HG02798 (cell line): Measurements from ENCODE around the gene AP3S2.

Experiments used
- ATAC-seq: cut with Tn5 transposase; IDR thresholded peaks from one replicate; pipeline ENCODE4 v1.9.1; 2021; ENCODE audit warnings: mild to moderate bottlenecking; ENCODE audit not compliant: unreplicated experiment, poor library complexity

The AP3S2 gene

DNA sequence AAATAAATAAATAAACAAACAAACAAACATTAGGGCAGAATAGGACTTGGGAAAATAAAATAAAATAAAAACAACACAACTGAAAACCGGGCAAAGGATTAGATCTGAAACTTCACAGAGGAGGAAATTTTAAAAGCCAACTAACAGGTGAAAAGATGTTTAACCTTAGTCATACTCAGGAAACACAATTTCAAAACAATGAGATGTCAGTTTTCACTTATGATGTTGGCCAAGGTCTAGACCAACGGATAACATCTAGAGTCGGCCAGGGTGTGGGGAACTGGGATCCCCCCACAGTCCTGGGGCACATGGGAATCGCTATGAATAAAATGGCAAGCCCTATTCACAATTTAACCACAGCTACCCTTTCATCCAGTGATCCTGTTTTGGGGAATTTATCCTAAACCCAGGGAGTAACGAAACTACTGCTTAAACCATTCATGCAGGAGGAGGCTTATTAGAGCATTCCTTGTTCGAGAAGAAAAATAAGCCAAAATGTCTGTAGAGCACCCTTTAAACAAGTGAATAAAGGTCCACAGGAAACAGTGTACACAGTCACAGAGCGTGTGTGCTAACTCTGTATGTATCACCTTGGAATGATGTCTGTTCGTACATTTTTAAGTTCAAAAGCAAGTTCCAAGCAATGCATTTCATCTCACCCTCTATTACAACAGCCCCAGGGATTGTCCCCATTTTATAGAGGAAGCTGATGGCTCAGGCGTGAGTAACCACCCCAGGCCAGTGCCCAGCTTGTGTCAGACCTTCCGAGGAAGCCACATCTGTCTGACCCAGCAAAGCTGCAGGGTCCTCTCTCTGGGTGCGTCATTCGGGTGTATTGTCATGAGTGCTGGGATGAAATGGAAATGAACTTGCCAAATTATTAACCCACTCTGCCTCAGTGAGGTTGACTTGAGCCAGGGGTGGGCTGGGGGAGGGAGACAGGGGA is 72.9 kb downstream of the AP3S2 start:
- no peak for ATAC-seq

DNA sequence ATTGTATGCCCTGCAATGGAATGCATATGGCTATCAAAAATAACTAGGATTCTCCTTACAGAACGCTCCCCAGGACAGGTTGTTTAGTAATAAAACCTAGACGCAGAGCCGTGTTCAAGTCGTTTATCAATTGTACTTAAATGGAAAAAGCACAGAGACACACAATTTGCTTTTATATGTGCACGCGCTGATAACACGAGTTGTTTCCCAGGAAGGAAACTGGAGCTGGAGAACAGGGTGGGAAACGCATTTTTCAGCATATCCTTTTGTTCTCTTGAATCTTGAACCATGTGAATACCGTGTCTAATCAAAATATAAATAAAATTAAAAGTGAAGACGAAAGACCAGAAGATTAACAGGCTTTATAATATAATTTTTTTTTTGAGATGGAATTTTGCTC is 75.5 kb downstream of the AP3S2 start:
- no peak for ATAC-seq

DNA sequence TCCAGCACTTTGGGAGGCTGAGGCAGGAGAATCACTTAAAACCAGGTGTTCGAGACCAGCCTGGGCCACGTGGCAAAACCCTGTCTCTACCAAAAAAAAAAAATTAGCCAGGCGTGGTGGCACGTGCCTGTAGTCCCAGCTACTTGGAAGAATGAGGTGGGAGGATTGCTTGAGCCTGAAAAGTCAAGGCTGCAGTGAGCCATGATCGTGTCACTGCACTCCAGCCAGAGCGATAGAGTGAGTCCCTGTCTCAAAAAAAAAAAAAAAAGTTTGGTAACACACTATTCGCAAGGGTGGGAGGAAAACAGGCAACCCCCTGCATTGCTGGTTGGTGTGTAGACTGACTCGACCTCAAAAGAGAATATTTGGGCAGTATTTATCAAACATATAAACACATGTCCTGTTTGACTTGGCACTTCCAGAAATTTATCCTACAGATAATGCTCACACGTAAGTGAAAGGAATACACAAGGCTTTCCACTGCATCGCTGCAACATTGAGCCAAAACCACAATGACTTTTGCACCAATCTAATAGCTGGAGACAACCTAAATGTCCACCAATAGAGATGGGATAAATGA is 76.0 kb downstream of the AP3S2 start:
- no peak for ATAC-seq

DNA sequence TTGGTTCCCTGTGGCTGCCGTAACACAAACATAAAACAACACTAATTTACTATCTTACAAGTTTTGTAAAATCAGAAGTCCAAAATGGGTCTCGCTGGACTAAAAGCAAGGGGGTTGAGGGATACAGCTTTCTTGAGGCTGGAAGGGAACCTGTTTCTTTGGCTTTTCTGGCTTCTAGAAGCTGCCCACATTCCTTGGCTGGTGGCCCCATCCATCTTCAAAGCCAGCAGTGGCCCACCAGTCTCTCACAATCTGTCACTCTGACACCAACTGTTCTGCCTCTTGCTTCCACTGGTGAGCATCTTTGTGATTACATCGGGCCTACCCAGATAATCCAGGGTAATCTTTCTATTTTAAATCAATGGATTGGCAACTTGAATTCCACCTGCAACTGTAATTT is 78.0 kb downstream of the AP3S2 start:
- no peak for ATAC-seq

DNA sequence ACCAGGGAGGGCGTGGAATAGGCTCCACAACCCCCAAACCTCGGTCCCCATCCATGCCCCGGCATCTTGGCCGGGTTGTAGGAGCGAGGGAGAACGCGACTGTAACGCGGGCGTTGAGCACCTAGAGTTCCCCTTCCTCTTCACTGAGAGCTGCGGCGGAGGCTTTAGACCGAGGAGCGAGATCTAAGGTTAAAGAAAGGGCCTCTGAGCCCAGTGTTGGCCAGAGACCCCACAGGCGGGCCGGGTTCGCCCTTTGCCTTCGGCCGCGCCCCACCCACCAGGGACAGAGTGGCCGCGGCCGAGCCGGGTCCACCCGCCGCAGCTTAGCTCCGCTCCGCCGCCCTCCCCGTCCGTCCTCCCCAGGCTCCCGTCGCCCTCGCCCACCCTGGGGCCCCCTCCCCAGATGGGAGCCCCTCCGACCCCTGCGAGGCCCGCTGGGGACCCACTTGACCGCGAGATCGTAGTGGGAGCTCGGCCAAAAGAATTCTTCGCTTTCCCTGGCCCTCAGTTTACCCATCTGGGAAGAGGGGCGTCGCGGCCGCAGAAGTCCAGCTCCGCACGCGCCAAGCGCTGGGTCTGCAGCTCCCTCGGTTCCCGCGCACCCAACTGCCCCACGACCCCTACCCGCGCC is 79.6 kb downstream of the AP3S2 start:
- no peak for ATAC-seq

DNA sequence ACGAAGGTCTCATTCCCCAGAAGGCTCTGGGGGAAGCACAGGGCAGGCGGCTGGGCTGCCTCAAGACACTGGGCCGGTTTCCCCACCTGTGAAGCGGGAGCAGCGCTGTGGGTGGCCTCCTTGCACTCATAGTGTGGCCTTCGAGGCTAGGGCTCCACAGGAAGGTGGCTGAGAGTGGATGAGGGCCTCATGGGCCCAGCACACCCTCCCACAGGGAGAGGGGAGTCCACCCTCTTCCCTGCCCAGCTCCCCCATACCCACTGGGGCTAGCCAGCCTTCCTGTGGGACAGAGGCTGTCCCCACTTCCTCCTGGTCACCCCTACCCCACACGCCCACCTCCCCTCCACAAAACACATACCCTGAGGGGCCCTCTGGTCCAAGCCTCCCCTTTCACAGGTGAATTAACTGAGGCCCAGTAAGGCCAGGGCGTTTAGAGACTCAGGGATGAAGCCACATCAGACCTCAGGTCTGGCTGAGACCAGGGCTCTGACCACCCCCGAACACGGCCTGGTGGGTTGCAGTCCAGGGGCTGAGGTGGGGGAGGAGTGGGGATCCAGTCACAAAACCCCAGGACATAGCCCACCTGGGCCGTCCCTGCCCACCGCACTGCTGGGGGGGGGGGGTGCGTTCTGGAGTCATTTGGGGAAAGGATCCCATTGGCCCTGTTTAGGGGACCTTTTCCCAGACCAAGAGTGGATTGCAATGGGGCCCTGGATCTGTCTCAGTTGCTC is 80.2 kb downstream of the AP3S2 start:
- no peak for ATAC-seq

DNA sequence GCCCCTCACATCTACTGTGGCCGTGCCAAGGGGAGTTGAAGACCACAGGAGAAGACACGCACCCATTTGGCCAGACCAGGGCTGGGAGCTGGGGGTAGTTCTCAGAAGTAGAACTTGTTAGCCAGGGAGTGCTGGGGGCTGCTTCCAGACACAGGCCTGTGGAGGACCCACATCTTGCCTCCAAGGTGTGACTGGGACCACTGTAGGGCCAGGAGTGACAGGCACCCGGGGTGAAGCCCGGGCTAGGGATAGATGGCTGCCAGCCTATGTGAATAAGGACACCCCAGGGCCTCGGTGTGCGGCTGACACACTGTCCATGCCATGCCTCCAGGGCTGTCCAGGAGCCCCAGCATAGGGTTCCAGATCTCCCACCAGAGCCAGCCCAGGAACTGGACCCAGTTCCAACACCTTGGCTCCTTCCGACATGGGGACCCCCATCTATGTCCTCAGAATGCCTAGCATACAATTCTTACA is 80.9 kb downstream of the AP3S2 start:
- ATAC-seq: no peak

DNA sequence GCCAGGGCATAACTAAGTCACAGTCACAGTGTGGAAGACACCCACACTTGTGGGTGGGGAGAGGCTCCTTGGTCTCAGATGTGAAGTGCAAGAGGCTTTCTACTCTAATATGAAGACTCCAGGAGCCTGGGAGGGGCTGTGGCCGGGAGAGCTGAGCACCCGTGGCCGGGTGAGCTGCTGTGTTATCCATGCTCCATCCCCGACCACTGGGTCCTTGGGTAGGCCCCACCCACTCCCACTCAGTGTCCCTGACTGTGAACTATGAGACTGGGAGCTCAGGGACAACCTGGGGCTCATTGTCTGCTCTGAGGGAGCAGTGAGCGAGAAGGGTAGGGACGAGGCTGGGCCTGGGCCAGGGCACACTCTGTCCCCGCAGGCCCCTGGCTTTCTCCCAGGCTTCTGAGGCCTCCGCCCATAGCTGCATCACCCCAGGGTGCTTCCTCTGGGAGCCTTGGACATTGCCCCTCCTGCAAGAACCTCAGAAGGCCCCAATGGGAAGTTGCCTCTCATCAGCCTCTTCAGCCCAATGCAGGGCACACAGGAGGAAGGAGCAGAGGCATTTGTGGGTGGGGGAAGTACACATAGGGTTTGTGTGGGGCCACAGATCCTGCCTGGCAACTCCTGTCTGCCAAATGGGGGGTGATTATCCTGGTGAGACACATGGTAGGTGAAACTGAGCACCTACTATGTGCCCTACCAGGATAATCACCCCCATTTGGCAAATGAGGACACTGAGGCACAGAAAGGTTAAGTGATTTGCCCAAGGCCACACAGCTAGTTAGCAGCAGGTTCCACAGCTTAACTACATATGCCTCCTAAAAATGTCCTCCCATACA is 81.6 kb downstream of the AP3S2 start:
- no peak for ATAC-seq

DNA sequence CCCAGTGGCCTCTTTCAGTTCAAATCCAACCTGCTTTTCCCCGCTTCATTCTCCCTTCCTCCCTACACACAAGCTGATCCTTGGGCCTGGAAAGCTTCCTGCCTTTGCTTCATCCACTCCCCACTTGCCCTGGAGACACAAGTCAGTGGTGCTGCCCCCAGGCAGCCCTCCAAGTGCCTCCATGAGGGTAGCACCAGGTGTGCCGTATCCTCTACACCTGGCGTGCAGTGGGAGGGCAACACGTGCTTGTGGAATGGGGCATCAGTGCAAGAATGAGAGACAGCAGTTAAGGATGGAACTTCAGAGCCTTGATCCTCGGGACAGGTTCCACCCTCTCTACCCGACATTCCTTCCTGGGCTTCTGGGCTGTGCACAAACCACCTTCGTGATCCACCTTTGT is 83.0 kb downstream of the AP3S2 start:
- ATAC-seq: no peak

DNA sequence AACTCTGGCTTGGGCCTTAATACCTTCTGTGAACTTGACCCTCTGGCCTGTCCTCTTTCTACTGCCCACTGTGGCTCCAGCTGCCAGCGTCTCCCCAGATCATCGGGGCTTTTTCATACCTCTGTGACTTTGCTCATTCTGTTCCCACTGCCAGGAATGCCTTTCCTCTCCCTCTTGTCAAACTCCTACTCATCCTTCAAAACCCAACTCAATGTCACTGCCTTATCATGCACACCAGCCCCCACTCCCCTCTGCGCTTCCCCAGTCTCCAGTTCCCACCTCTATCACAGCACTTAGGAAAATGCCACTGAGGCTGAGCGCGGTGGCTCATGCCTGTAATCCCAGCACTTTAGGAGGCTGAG is 84.0 kb downstream of the AP3S2 start:
- ATAC-seq: no peak

DNA sequence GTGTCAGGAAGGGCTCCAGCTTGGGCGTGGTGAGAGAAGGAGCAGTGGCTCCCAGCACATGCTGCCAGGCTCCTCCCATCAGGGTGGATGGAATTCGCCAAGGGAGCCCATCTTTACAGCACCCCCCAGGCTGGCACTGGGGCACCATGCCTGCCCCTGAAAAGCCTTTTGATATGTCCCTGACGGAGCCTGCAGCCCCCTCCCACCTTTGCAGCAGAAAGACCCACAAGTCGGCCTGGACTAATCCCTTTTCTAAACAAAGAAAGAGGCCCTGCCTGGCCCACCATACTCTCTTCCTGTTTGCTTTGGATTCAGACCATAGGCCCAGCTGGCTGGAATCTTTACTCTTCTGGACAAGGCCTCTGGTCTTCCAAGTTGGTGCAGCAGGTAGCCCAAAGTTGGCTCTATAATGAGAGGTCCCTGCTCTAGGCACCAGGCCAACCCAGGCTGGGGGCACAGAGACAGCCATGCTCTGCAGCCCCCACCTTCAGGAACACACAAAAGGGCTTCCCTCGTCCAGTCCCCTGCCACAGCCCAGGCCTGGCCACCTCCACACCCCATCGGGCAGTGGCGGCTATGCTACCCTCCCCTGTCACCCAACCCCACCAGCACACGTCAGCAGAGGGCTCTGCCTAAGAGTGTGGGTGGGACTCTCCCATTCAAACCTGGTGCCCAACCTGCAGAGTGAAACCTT is 84.6 kb downstream of the AP3S2 start:
- ATAC-seq: no peak

DNA sequence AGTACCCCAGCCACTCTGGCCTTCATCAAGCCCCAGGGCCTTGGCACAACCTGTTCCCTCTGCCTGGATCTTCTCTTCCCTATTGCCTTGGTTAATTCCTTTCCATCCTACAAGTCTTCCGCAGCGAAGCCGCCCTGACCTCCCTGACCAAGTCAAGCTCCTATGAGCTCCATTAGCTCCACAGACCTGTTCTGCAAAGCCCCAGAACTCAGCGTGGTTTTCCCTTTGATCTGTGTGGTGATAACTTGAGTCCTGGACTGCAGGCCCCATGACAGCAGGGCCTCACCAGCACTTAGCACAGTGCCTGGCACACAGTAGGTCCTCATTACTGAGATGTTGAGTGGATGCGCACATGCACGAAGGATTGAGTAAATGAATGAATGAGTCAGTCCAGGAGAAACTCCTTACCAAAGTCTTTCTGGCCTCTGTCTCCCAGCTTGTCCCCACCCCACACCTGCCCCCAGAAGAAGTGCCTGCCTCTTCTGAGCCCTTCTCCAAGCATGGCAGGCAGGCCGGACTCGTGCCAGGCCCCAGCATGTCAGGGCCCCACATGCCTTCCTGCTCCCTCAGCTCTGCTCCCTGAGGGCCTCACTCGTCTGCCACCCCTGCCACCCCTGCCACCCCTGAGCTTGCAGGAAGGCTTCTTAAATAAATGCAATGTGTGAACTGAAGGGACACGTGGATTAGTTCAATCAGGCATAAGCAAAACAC is 85.5 kb downstream of the AP3S2 start:
- no peak for ATAC-seq

DNA sequence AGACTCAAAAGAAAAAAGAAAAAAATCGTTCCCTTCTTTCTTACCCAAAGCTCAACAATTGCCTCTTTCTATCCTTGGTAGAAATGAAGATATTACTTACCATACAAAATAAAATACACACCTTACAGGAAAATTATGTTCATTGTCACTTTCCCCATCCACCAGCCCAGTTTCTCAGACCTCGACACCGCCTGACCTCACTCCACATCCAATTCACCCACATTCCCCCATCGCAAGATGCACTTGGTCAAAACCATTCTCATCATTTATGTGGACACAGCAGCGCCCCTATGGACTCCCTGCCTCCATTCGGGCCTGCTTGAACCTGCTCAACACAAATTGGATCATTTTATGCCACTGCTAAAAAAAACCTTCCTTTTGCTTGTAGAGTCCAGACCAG is 86.1 kb downstream of the AP3S2 start:
- ATAC-seq: no peak

DNA sequence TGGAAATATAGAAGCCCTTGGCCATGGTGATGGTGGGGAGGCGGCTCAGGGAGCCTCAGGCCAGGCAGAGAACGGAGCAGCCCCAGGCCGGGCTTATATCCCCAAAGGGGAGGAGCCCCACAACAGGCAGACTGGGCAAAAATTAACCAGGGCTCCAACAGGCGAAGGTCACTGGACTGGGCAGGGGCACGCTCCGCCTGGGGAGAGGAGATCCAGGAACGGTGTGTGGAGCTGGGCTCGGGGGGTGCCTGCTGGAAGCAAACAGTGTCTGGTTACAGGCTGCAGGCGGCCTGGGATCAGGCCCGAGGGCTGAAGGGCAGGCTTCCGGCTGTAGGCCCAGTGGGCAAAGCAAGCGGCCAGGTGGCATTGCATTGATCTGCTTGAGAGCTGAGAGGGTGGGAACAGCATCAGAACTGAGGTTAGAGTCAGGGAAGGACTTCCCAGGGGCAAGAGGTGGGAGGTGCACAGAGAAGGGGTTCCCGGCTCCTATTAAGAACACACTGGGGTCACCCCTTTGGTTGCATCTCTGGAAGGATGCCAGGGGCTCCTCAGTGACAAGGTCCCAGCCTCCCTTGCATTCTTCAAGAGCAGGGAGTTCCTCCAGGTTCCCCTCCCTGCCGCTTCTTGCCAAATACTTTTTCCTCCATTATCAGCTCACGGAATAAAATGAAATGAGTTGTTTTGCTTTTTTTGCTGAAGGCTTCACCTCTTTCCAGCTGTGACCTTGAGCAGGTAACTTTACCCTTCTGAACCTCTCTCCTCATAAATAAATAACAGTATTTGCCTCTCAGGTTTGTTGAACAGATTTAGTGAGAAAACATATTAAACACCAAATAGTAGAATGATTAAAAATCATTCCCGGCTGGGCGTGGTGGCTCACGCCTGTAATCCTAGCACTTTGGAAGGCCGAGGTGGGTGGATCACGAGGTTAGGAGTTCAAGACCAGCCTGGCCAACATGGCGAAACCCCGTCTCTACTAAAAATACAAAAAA is 86.9 kb downstream of the AP3S2 start:
- no peak for ATAC-seq

DNA sequence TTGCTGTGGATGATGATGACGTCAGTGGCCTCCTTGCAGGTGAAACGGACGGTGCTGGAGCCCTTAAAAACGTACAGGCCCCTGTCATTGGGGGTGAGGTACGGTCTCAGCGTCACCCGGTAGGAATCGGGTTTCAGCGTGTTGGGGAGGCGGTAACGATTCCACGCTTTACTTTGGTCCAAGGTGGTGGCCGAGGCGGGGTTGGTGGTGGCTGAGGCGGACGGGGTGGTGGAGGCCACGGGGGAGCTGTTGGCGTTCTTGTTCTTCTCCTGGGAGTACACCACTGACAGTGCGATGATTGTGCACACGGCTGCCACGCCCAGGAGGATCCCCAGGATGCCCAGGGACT is 87.6 kb downstream of the AP3S2 start:
- ATAC-seq: no peak

DNA sequence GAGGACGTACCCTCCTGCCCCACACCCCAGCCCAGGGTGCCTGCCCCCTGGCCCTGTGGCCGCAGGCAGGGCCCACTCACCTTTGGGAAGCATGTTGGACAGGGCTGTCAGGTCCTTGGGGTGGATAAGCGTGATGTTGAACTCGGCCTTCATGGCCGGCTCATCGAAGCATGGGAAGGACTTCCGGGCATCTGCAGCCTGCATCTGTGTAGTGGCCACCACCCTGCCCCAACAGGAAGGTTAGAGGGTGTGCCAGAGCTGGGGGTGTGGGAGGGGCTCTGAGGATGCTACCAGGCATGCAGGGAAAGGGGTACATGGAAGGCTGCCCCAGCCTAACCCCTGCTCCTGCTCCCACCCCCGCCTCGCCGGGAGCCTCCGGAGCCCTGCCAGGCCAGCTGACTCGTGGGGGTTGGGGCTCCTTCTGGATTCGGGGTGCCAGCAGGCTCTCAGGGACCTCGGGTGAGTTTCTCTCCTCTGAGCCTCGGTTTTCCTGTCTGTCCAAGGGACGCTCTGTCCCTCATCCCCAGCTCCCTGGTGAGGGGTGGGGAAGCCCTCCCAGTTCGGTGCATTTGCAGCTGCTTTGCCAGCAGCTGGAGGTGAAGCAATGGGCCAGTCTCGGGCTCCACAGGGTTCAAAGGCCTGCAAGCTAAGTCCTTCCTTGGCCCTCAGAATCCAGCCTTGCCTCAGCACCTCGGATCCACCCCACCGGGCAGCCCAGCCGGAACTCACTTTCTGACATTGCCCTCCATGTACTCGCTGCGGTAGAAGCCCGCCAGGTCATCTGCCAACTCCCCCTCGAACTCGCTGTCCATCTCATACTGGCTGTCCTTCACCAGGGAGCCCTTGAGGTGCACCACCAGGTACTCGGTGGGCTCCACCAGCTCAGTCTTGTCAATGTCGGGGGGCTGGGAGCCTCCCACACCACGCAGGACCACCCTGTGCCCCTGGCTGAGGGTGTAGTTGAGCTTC is 88.3 kb downstream of the AP3S2 start:
- ATAC-seq: no peak
